Measurements from ENCODE around the gene SLCO1B1. TPM values are rescaled to one million over a fixed set of nuclear protein-coding genes. Genes with fewer than 3 reads are reported as not detected.
"Not testable (repeated sequence)": the region's sequence is repeated elsewhere in the genome, so short reads cannot be mapped to it uniquely, and the experiment has no call there.

Gene SLCO1B1
- total and polyA plus RNA-seq, 10 donors: not detected

DNA sequence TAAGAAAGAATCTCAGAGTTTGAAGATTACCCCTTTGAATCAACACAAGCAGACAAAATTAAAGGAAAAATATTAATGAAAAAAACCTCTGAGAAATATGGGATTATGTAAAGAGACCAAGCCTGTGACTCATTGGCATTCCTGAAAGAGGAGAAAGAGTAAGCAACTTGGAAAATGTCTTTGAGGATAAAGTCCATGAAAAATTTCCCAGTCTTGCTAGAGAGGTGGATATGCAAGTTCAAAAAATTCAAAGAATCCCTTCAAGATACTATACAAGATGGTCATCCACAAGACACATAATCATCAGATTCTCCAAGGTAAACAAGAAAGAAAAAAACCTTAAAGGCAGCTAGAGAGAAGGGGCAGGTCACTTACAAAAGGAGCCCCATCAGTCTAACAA lies 13.3 kb downstream of the SLCO1B1 start:
- H3K36me3 ChIP-seq: no peaks in the 10 kb centered on the region
- DNase-seq: no peak
- H3K27ac ChIP-seq: no peak overlapping the region
- H3K4me3 ChIP-seq: no peak overlapping the region
- H3K4me1 ChIP-seq: no peaks in the 10 kb centered on the region
- intact Hi-C loops (cut with DNase I; ENCODE audit: low total_unique reads): no loop called here
- no peaks in the 10 kb centered on the region for H3K27me3 ChIP-seq (replicated peaks in 1 of 7)
- H3K9me3 ChIP-seq: peaks cover 0 to 26% (median 0%) of the 10 kb centered on the region in 8 donors
- TF ChIP-seq POLR2A (IDR thresholded peaks at IDR 0.05) (no peak), POLR2AphosphoS5 (IDR thresholded peaks at IDR 0.05) (no peak)
- TF ChIP-seq, protein P1, sequence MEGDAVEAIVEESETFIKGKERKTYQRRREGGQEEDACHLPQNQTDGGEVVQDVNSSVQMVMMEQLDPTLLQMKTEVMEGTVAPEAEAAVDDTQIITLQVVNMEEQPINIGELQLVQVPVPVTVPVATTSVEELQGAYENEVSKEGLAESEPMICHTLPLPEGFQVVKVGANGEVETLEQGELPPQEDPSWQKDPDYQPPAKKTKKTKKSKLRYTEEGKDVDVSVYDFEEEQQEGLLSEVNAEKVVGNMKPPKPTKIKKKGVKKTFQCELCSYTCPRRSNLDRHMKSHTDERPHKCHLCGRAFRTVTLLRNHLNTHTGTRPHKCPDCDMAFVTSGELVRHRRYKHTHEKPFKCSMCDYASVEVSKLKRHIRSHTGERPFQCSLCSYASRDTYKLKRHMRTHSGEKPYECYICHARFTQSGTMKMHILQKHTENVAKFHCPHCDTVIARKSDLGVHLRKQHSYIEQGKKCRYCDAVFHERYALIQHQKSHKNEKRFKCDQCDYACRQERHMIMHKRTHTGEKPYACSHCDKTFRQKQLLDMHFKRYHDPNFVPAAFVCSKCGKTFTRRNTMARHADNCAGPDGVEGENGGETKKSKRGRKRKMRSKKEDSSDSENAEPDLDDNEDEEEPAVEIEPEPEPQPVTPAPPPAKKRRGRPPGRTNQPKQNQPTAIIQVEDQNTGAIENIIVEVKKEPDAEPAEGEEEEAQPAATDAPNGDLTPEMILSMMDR (IDR thresholded peaks at IDR 0.05 in 8 of 11, conservative IDR thresholded peaks at IDR 0.05 in 3 of 11): no peak

DNA sequence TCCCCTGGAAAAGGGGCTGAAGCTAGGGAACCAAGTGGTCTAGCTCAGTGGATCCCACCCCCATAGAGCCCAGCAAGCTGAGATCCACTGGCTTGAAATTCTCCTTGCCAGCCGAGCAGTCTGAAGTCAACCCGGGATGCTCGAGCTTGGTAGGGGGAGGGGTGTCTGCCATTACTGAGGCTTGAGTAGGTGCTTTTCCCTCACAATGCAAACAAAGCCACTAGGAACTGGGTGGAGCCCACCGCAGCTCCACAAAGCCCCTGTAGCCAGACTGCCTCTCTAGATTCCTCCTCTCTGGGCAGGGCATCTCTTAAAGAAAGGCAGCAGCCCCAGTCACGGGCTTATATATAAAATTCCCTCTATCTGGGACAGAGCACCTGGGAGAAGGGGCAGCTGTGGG lies 18.9 kb downstream of the SLCO1B1 start:
- H3K4me3 ChIP-seq; DNase-seq; H3K4me1 ChIP-seq; intact Hi-C loops (cut with DNase I; ENCODE audit: low total_unique reads); H3K36me3 ChIP-seq; H3K27ac ChIP-seq; H3K27me3 ChIP-seq (replicated peaks in 1 of 7): not testable (repeated sequence)
- H3K9me3 ChIP-seq: peaks cover 0 to 25% (median 0%) of the 10 kb centered on the region in 8 donors
- 70 to 88% (median 76%) methylated on average over 2 to 5 of the region's 5 CpGs for WGBS, 5 donors

DNA sequence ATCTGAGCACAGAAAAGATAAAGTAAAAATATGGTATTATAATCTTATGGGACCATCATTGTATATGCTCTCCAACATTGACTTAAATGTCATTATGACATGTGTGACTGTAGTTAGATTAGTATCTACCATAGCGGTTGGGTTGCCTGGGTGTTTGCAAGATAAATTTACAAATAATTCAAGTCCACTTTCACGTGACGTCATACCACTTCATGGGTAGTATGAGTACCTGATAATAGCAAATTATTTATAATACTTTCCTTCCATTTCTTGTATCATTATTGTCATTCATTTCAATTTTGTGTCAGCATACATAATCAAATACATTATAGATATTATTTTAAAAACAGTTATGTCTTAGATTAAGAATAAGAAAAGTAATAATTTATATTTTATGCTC lies 20.2 kb downstream of the SLCO1B1 start:
- no peaks in the 10 kb centered on the region for H3K27me3 ChIP-seq (replicated peaks in 1 of 7)
- H3K4me3 ChIP-seq: no peak overlapping the region
- no peaks in the 10 kb centered on the region for H3K4me1 ChIP-seq
- 90 to 96% (median 91%) methylated on average over 3 of the region's 3 CpGs for WGBS, 5 donors
- TF ChIP-seq POLR2AphosphoS5 (IDR thresholded peaks at IDR 0.05) (no peak), POLR2A (IDR thresholded peaks at IDR 0.05) (no peak)
- TF ChIP-seq, protein P1 (IDR thresholded peaks at IDR 0.05 in 8 of 11, conservative IDR thresholded peaks at IDR 0.05 in 3 of 11): no peak
- H3K27ac ChIP-seq: no peak overlapping the region
- DNase-seq: no peak
- no peaks in the 10 kb centered on the region for H3K36me3 ChIP-seq
- intact Hi-C loops (cut with DNase I; ENCODE audit: low total_unique reads): no loop called here
- peaks cover 0 to 13% (median 0%) of the 10 kb centered on the region in 8 donors for H3K9me3 ChIP-seq

GRCh38 chr12:21155522-21156351 lies 24.7 kb downstream of the SLCO1B1 start:
- H3K27me3 ChIP-seq (replicated peaks in 1 of 7): no peaks in the 10 kb centered on the region
- no peaks in the 10 kb centered on the region for H3K4me1 ChIP-seq
- intact Hi-C loops (cut with DNase I; ENCODE audit: low total_unique reads): no loop called here
- WGBS, 5 donors: 68 to 74% (median 72%) methylated on average over 3 of the region's 3 CpGs
- TF ChIP-seq, protein P1 (IDR thresholded peaks at IDR 0.05 in 8 of 11, conservative IDR thresholded peaks at IDR 0.05 in 3 of 11): no peak
- TF ChIP-seq POLR2A (IDR thresholded peaks at IDR 0.05) (no peak), POLR2AphosphoS5 (IDR thresholded peaks at IDR 0.05) (no peak)
- H3K27ac ChIP-seq: no peak overlapping the region
- no peak overlapping the region for H3K4me3 ChIP-seq
- H3K9me3 ChIP-seq: peaks cover 0 to 8% (median 0%) of the 10 kb centered on the region in 8 donors
- no peaks in the 10 kb centered on the region for H3K36me3 ChIP-seq
- DNase-seq: no peak

Data from spleen (tissue), 11 donors.